Stimulated activated CD8-positive, alpha-beta memory T cell treated with anti-CD3 and anti-CD28 coated beads, Interleukin-15, amount 100 ng/mL, for 1 hour (primary cell): ENCODE measurements around the gene AOAH.

Source experiments
- DNase-seq: peaks from one replicate; pipeline ENCODE4 v3.0.0-alpha.2; 2020; ENCODE audit warnings: low read depth

AOAH gene

GRCh38 chr7:36546331-36546730 lies 178.0 kb downstream of the AOAH start:
- DNase-seq, result no peak

- no peak for DNase-seq
Measured at GRCh38 chr7:36545291-36545690, 179.0 kb downstream of the AOAH start.

GRCh38 chr7:36538126-36538525 lies 186.2 kb downstream of the AOAH start:
- DNase-seq, result no peak

GRCh38 chr7:36535866-36536664 lies 188.2 kb downstream of the AOAH start:
- no peak for DNase-seq

- DNase-seq, result no peak
Measured at GRCh38 chr7:36533717-36534116, 190.6 kb downstream of the AOAH start.

- DNase-seq, result no peak
Measured at GRCh38 chr7:36532981-36533499, 191.3 kb downstream of the AOAH start.

- DNase-seq, result no peak
Measured at GRCh38 chr7:36531951-36532350, 192.3 kb downstream of the AOAH start.

- no peak for DNase-seq
Measured at GRCh38 chr7:36530456-36530855, 193.8 kb downstream of the AOAH start.

GRCh38 chr7:36527549-36527913 lies 196.8 kb downstream of the AOAH start:
- DNase-seq, result no peak

- no peak for DNase-seq
Measured at GRCh38 chr7:36526863-36527548, 197.3 kb downstream of the AOAH start.

- DNase-seq, result no peak
Measured at GRCh38 chr7:36523371-36524101, 200.8 kb downstream of the AOAH start.

GRCh38 chr7:36522453-36523007 lies 201.8 kb downstream of the AOAH start:
- DNase-seq, result no peak

GRCh38 chr7:36521911-36522310 lies 202.4 kb downstream of the AOAH start:
- no peak for DNase-seq

GRCh38 chr7:36521133-36521532 lies 203.2 kb downstream of the AOAH start:
- DNase-seq, result no peak

GRCh38 chr7:36515847-36516246 lies 208.4 kb downstream of the AOAH start:
- no peak for DNase-seq

- DNase-seq, result no peak
Measured at GRCh38 chr7:36514289-36515243, 209.7 kb downstream of the AOAH start.

GRCh38 chr7:36513393-36513792 lies 210.9 kb downstream of the AOAH start:
- no peak for DNase-seq

GRCh38 chr7:36512616-36513015 lies 211.7 kb downstream of the AOAH start:
- DNase-seq, result no peak

GRCh38 chr7:36509962-36510361 lies 214.3 kb downstream of the AOAH start:
- DNase-seq, result no peak

- no peak for DNase-seq
Measured at GRCh38 chr7:36507475-36508440, 216.5 kb downstream of the AOAH start.
